Measurements from ENCODE around the gene ODC1.

GRCh38 chr2:10422251-10422650, 25.9 kb downstream of the ODC1 start:
- TF ChIP-seq CTCF (IDR thresholded peaks at IDR 0.05 in 8 of 11, conservative IDR thresholded peaks at IDR 0.05 in 3 of 11) (no peak), POLR2A (IDR thresholded peaks at IDR 0.05) (no peak)

Measured in spleen (tissue), 7 donors.